ENCODE results near the gene MAPKAPK2. TPM values are rescaled to one million over a fixed set of nuclear protein-coding genes. Genes with fewer than 3 reads are reported as not detected.

MAPKAPK2 gene
- polyA plus RNA-seq, 4 donors: 74.9 to 79.8 (median 76.6) TPM

GRCh38 chr1:206681359-206681758 lies 3.3 kb upstream of the MAPKAPK2 start:
- no peak for DNase-seq (ENCODE audit: low read depth in 4 of 4, low spot score in 3 of 4)

DNA sequence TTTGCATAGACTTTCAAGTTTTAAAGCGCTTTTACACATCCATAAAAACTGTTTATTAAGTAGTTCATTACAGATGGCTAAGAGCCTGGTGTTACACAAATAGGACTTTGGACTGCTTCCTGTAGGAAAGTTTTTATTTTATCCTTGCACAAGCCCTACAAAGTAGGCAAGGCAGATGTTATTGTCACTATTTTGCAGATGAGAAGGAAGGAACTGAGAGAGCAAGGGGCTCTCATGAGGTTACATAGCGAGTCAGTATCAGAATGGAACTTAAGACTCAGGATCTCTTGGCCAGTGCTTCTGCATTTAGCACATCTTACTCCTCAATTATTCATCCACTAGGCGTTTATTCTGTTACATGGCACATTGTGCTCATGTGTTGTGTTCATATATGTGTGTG lies 2.6 kb upstream of the MAPKAPK2 start:
- DNase-seq (ENCODE audit: low read depth in 4 of 4, low spot score in 3 of 4): no peak

DNA sequence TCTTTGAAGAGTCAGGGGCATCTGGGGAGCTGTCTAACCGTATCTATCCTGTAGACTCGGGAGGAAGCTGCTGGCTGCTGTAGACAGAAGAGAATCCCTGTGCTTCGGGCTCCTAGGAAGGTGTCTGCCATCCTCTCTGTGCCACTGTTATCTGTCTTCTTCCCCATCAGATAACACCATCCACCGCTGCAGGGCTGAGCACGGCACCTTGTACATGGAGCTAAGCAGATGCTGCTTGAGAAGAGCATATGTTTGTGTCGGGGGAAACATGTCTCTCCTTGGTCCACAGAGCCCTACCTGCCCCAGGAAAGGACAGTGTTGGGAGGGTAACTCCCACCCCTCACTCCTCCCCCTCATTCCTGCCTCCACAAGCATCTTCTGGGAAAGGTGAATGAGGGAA lies 1.4 kb upstream of the MAPKAPK2 start:
- no peak for DNase-seq (ENCODE audit: low read depth in 4 of 4, low spot score in 3 of 4)

DNA sequence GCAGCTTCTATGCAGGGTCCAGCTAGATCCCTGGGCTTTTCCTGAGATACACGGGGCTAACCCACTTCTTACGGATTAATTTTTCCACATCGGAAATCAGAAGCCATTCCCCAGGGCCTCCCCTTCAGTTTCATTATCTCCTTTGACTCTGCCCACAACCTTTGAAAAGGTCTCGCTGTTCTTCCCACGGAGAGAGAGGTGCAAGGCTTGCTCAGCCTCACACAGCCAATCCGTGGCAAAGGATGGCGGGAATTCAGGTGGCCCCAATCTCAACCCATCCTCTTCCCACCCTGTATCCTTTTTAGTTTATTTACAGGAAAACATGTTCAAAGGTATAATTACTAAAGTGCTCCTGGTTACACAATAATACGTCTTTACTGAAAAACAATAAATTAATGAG lies 702 bp upstream of the MAPKAPK2 start:
- no peak for DNase-seq (ENCODE audit: low read depth in 4 of 4, low spot score in 3 of 4)

DNA sequence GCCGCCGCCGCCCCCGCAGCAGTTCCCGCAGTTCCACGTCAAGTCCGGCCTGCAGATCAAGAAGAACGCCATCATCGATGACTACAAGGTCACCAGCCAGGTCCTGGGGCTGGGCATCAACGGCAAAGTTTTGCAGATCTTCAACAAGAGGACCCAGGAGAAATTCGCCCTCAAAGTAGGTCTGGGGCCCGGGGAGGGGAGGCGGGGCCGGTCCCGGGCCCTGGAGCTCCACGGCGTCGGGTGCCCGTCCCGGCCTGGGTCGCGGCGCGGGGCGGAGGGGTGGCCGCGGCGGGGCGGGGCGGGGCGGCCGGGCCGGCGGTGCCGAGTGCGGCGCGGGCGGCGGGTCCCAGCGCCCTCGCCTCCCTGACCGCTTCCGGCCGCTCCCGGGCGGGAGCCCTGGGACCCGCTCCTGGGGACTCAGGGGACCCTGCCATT lies 646 bp downstream of the MAPKAPK2 start:
- no peak for DNase-seq (ENCODE audit: low read depth in 4 of 4, low spot score in 3 of 4)

DNA sequence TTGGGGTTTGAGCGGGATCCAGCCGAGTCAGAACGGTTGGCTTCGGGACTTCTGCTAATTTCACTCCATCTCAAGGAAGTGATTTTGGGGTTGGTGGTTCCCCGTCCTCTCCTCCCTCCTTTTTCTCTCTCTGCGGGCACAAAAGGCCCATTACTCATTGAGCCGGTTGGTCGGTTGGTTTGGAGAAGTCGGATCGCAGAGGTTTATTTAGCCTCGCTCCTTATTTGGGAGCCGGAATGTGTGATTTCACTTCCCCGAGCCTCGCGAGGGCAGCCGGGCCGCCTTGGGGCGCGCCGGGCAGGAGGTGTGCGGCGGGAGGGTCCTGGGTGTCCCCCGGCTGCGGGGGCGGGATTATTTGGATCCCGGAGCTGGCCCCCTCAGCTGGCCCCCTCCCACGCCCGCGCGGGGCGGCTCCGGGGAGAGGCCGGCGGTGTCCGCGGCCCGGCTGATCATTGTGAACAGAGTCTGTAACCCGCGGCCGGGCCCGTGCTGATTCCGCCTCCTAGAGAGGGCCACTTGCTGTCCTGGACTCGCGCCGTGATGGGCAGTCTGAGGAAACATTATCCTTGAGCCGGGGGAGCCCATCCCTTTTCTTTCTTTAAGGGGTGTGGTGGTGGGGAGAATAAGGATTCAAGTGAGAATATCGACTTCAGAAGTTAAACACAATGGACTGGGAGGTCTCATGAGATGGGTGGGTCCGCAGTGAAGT lies 1.2 kb downstream of the MAPKAPK2 start:
- DNase-seq (ENCODE audit: low read depth in 4 of 4, low spot score in 3 of 4): no peak

DNA sequence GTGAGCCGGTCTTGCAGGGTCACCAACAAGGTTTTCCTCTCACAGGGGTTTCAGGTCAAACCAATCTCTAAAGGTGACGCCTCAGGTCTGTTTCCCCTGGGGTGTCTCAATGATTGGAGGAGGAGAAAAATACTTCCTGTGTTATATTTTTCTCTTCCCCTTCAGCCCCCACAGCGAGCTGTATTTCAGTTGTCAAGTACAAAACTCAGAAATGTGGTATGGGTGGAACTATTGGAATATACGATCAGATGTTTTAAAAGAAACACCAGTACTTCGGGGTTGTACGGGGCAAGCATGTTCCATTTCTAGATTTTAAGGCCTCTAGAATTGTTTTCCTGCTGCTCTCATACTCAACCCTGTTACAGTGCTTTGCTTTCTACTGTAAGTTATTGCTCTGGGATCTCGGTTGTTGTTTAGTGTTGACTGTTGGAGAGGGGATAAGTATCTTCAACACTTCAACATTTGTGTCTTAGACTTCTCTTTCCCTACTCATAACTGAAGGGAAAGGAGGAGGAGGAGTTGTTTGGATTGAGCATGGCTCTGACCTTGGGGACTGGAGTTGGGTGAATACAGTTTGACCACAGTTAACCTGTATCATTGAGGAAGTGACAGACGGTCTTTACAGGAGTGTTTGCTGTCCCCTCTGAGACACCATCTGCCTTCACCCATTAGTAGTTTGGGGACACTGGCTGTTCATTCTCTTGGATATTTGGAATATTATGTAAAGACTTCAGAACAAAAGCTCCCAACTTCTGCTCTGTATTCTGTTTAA lies 2.0 kb downstream of the MAPKAPK2 start:
- DNase-seq (ENCODE audit: low read depth in 4 of 4, low spot score in 3 of 4): no peak

GRCh38 chr1:206687251-206687914 lies 2.7 kb downstream of the MAPKAPK2 start:
- DNase-seq (ENCODE audit: low read depth in 4 of 4, low spot score in 3 of 4): no peak

- no peak for DNase-seq (ENCODE audit: low read depth in 4 of 4, low spot score in 3 of 4)
Observed at GRCh38 chr1:206687915-206688442, 3.3 kb downstream of the MAPKAPK2 start.

- DNase-seq (ENCODE audit: low read depth in 4 of 4, low spot score in 3 of 4): no peak
Observed at GRCh38 chr1:206690516-206690915, 5.8 kb downstream of the MAPKAPK2 start.

GRCh38 chr1:206691604-206692003 lies 6.9 kb downstream of the MAPKAPK2 start:
- DNase-seq (ENCODE audit: low read depth in 4 of 4, low spot score in 3 of 4): no peak

GRCh38 chr1:206693029-206693428 lies 8.3 kb downstream of the MAPKAPK2 start:
- DNase-seq (ENCODE audit: low read depth in 4 of 4, low spot score in 3 of 4): no peak

GRCh38 chr1:206693592-206693991 lies 8.9 kb downstream of the MAPKAPK2 start:
- DNase-seq (ENCODE audit: low read depth in 4 of 4, low spot score in 3 of 4): no peak

DNA sequence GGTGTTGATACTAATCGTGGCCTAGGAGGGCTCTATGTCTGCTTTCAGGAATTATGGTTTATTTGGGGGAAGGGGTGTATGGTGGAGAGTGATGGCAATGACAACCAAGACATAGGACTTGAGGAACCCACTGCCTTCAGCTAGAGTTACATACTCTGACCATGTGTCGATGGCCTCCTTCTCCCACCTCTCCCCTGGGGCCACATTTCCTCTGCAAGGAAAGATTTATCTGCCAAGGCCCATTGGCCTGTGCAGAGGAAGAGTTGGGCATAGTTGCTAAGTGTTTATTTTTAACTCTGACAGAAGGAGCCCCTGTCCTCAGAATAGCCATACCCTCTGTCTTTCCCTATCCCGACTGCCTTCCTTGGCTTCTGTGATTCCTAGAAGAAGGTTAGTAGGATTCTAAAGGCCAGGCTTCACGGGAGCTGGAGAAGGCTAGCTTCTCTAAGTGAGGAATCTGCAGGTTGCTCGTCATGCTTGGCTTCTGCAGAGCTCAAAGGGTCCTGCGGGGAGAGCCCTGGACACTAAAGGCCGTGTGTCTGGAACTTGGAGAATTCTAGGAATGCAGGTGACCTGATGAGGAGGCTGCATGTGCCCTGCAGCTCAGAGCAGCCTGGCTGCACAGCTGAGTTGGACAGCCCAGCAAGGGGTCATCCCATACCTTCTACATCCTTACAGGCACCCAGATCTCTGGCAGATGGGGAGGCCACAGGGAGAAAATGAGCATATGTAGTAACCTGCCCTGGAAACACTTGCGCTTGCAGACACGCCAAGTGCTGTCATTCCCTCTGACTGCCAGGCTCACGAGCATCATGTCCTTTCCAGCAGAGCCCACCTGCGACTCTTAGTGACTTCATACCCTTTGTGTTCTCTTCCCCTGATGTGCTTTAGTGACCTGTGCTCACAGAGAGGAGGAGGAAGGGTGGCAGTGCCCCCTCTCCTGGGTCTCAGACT lies 9.7 kb downstream of the MAPKAPK2 start:
- no peak for DNase-seq (ENCODE audit: low read depth in 4 of 4, low spot score in 3 of 4)

- DNase-seq (ENCODE audit: low read depth in 4 of 4, low spot score in 3 of 4): no peak
Observed at GRCh38 chr1:206695733-206696132, 11.0 kb downstream of the MAPKAPK2 start.

DNA sequence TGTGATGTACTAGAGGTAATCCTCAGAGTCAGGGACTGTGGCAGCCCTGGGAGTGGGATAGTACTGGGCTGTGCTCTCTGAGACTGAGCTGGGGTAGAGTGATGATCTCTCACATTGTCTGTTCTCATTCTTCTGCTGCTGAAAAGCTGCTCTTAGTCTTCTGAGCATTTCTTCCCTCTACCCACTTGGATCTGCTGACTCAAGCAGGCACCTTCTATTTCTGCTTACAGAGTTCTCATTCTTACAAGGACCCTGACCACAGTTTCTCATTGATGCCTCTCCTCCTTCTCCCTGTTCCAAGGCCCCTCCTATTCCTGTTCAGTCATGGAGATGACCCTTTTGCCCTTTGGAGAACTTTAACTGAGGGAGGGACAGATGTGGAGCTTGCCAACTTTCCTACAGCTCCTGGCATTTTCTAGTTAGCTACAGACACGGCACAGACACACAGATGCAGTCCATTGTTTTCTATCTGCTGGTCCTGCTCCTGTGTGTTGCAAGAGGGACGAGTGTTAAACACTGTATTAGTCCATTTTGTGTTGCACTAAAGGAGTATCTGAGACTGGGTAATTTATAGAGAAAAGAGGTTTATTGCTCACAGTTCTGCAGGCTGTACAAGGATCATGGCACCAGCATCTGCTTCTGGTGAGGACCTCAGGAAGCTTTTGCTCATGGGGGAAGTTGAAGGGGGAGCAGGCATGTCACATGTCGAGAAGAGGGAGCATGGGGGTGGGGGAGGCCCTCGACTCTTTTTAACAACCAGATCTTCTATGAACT lies 12.3 kb downstream of the MAPKAPK2 start:
- no peak for DNase-seq (ENCODE audit: low read depth in 4 of 4, low spot score in 3 of 4)

GRCh38 chr1:206698011-206698410 lies 13.3 kb downstream of the MAPKAPK2 start:
- no peak for DNase-seq (ENCODE audit: low read depth in 4 of 4, low spot score in 3 of 4)

DNA sequence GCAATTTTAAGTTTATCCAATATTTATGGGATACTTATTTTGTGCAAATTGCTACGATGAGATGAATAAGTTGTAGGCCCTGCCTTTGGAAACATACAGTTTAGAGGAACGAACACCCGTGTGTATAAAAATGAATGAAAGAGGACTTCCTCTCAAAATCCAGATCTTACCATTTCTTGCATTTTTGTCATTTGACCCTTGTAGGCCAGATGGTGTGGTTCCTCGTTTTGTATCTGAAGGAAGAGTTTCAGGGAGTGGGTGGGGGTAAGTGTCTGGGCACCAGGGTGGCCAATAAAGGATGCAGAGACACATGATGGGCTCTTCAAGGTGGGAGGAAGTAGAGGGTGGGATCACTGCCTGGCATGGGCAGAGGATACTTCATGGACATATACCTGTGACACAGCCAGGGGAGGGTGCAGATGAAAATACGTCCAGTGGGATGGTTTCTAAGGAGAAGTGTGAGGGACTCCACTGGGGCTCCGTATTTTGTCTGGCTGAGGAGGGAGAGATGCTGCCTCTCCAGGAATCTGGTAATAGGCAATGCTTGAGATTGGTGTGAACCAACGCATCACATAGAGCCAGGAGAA lies 14.4 kb downstream of the MAPKAPK2 start:
- no peak for DNase-seq (ENCODE audit: low read depth in 4 of 4, low spot score in 3 of 4)

DNA sequence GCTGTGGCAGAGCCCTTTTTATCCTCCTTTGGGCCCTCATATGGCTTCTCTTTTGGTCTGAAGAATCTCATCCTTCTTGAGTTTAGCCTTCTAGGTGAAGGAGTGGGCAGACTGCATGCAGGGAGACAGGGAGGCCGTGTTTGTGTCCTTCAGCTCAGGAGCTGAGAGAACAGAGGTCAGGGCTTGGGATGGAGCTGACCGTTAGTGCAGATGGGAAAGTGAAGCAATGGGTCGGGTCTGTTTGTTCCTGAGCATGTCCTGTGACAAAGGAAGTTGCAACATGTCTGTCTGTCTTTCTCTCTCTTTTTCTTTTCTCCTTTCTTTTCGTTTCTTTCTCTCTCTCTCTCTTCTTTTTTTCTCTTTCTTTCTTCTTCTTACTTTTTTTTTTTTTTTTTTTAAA lies 14.9 kb downstream of the MAPKAPK2 start:
- no peak for DNase-seq (ENCODE audit: low read depth in 4 of 4, low spot score in 3 of 4)

Measured in right renal pelvis (tissue), 4 donors.